ENCODE measurements around the gene NPEPL1.

The NPEPL1 gene

GRCh38 chr20:58685988-58686387 is 6.6 kb upstream of the NPEPL1 start:
- DNase-seq (ENCODE audit: low spot score): no peak

- no peak for DNase-seq (ENCODE audit: low spot score)
Measured at GRCh38 chr20:58688414-58688813, 4.2 kb upstream of the NPEPL1 start.

GRCh38 chr20:58688840-58689239 is 3.8 kb upstream of the NPEPL1 start:
- peak; percentile 41 for DNase-seq (ENCODE audit: low spot score)

- no peak for DNase-seq (ENCODE audit: low spot score)
Measured at GRCh38 chr20:58690396-58691135, 2.0 kb upstream of the NPEPL1 start.

- DNase-seq (ENCODE audit: low spot score): peak; percentile 12
Measured at GRCh38 chr20:58691773-58692578, 624 bp upstream of the NPEPL1 start.

GRCh38 chr20:58693226-58694006 is 816 bp downstream of the NPEPL1 start:
- peak; percentile 14 for DNase-seq (ENCODE audit: low spot score)

- no peak for DNase-seq (ENCODE audit: low spot score)
Measured at GRCh38 chr20:58694241-58695083, 1.9 kb downstream of the NPEPL1 start.

GRCh38 chr20:58695084-58695722 is 2.6 kb downstream of the NPEPL1 start:
- no peak for DNase-seq (ENCODE audit: low spot score)

- no peak for DNase-seq (ENCODE audit: low spot score)
Measured at GRCh38 chr20:58695895-58696375, 3.3 kb downstream of the NPEPL1 start.

- DNase-seq (ENCODE audit: low spot score): no peak
Measured at GRCh38 chr20:58696411-58696961, 3.9 kb downstream of the NPEPL1 start.

GRCh38 chr20:58697201-58697866 is 4.7 kb downstream of the NPEPL1 start:
- peak; percentile 39 for DNase-seq (ENCODE audit: low spot score)

GRCh38 chr20:58697867-58698703 is 5.5 kb downstream of the NPEPL1 start:
- DNase-seq (ENCODE audit: low spot score): no peak

- no peak for DNase-seq (ENCODE audit: low spot score)
Measured at GRCh38 chr20:58698741-58699622, 6.4 kb downstream of the NPEPL1 start.

- no peak for DNase-seq (ENCODE audit: low spot score)
Measured at GRCh38 chr20:58699623-58700107, 7.1 kb downstream of the NPEPL1 start.

GRCh38 chr20:58700121-58700821 is 7.7 kb downstream of the NPEPL1 start:
- DNase-seq (ENCODE audit: low spot score): no peak

- no peak for DNase-seq (ENCODE audit: low spot score)
Measured at GRCh38 chr20:58700823-58701222, 8.2 kb downstream of the NPEPL1 start.

- no peak for DNase-seq (ENCODE audit: low spot score)
Measured at GRCh38 chr20:58701431-58702160, 9.0 kb downstream of the NPEPL1 start.
